ENCODE measurements around the gene USP54. TPM values are rescaled to one million over a fixed set of nuclear protein-coding genes. Genes with fewer than 3 reads are reported as not detected.

Gene USP54
- total RNA-seq, 4 donors from 2014 or later, result 54.0 to 83.5 (median 65.8) TPM

DNA sequence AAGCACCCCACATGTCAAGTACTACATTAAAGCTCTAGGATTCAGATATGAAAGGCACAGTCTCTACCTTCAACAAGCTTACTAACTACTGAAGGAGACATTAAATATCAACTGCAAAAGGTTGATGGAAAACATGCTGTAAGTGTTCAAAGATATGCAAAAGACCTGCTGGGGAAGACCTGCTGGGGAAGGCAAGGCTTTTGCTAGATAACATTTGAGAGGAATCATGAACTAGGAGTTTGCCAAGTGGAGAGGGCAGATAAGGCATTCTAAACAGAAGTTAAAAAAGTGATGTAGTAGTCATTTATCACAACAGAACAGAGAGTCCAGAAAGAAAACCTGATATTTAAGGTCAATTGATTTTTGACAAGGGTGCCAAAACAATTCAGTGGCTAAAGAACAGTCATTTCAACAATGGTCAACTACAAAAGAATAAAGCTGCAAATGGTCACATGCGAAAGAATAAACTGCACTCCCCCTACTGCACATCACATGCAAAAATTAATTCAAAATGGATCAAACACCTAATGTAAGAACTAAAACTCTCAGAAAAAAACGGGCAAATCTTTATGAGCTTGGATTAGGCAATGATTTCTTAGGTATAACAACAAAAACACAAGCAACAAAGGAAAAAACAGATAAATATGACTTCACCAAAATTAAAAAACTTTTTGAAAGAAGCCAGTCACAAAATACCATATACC is 134.8 kb downstream of the USP54 start:
- H3K4me3 ChIP-seq (ENCODE audit: low read depth, poor library complexity, severe bottlenecking), result no peak overlapping the region
- TF ChIP-seq POLR2A (IDR thresholded peaks at IDR 0.05), result no peak
- TF ChIP-seq, protein P1, sequence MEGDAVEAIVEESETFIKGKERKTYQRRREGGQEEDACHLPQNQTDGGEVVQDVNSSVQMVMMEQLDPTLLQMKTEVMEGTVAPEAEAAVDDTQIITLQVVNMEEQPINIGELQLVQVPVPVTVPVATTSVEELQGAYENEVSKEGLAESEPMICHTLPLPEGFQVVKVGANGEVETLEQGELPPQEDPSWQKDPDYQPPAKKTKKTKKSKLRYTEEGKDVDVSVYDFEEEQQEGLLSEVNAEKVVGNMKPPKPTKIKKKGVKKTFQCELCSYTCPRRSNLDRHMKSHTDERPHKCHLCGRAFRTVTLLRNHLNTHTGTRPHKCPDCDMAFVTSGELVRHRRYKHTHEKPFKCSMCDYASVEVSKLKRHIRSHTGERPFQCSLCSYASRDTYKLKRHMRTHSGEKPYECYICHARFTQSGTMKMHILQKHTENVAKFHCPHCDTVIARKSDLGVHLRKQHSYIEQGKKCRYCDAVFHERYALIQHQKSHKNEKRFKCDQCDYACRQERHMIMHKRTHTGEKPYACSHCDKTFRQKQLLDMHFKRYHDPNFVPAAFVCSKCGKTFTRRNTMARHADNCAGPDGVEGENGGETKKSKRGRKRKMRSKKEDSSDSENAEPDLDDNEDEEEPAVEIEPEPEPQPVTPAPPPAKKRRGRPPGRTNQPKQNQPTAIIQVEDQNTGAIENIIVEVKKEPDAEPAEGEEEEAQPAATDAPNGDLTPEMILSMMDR (IDR thresholded peaks at IDR 0.05), result no peak
- WGBS, 2 donors, result 89 to 98% methylated on average over 2 of the region's 2 CpGs
- intact Hi-C loops (cut with DNase I; ENCODE audit: low total_unique reads), result no loop called here
- no peak for DNase-seq (ENCODE audit: low spot score in 2 of 2)

DNA sequence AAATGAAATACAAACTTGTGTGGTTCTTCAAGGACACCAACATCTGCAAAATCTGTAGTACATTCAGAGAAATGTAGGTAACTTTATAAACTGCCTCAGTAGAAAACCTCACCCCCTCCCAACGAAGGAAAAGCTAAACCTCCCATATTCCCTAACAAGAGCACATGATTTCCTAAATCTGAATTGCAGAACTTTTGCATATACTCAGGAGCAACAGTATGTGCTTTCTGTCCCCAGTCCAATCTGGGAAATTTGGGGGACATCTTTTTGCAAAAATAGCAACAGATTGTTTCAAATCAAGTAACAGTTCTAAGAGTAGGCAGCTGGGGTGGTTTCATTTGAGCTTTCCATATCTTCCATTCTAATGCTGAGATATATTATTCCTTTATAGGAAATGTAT is 142.0 kb downstream of the USP54 start:
- 81 to 82% methylated on average over 1 of the region's 1 CpG for WGBS, 2 donors
- no peak for TF ChIP-seq POLR2A (IDR thresholded peaks at IDR 0.05)
- intact Hi-C loops (cut with DNase I; ENCODE audit: low total_unique reads), result no loop called here
- no peak for DNase-seq (ENCODE audit: low spot score in 2 of 2)
- no peak overlapping the region for H3K4me3 ChIP-seq (ENCODE audit: low read depth, poor library complexity, severe bottlenecking)

DNA sequence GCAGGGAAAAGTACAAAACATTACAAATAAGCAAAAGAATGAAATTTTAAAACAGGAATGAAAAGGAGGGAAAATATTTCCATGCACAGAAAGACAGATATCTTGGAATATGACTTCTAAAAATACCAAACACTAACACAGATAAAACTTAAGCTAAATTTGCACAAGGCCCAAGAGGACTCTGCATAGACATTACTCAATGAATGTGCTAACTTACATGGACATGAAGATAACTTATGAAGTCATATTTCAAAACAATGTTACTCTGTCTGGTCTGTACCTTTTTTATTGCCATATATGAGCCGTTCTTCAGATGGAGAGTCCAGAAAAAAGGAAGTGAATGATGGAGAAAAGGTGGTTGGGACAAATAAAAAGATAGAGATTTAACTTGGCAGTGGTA is 142.8 kb downstream of the USP54 start:
- 78 to 86% methylated on average over 1 of the region's 1 CpG for WGBS, 2 donors
- TF ChIP-seq, protein P1 (IDR thresholded peaks at IDR 0.05), result no peak
- TF ChIP-seq POLR2A (IDR thresholded peaks at IDR 0.05), result no peak
- intact Hi-C loops (cut with DNase I; ENCODE audit: low total_unique reads), result no loop called here
- H3K4me3 ChIP-seq (ENCODE audit: low read depth, poor library complexity, severe bottlenecking), result no peak overlapping the region
- no peak for DNase-seq (ENCODE audit: low spot score in 2 of 2)

Other genes starting within 250 kb of the USP54 start
- 1 to 10 TPM in 3 of 4 donors, under 1 TPM in 1; 0.94 to 7.0 (median 1.8) TPM for gene CFAP70, start 232.5 kb downstream of the USP54 start, total RNA-seq
- gene ANXA7, start 177.3 kb downstream of the USP54 start, total RNA-seq, result 100 to 1,000 TPM in 2 of 4 donors, 10 to 100 TPM in 2; 73.7 to 104 (median 98.8) TPM
- 1 to 10 TPM in 2 of 4 donors, under 1 TPM in 2; 0.38 to 2.2 (median 0.86) TPM for gene MSS51, start 157.8 kb downstream of the USP54 start, total RNA-seq
- 10 to 100 TPM; 19.8 to 25.1 (median 24.1) TPM for gene PPP3CB, start 95.3 kb downstream of the USP54 start, total RNA-seq
- 1 to 10 TPM in 1 of 4 donors, under 1 TPM in 2, not detected in 1; 0.27 to 1.4 (median 0.78) TPM for gene MYOZ1, start 50.1 kb upstream of the USP54 start, total RNA-seq
- not detected for gene SYNPO2L, start 64.7 kb upstream of the USP54 start, total RNA-seq
- 10 to 100 TPM in 1 of 4 donors, 1 to 10 TPM in 3; 3.0 to 11.2 (median 5.2) TPM for gene AGAP5, start 106.8 kb upstream of the USP54 start, total RNA-seq
- 10 to 100 TPM; 45.5 to 60.3 (median 58.1) TPM for gene SEC24C, start 153.0 kb upstream of the USP54 start, total RNA-seq
- gene CHCHD1, start 190.7 kb upstream of the USP54 start, total RNA-seq, result 10 to 100 TPM; 27.6 to 36.5 (median 34.2) TPM
- gene ZSWIM8, start 194.3 kb upstream of the USP54 start, total RNA-seq, result 100 to 1,000 TPM in 3 of 4 donors, 10 to 100 TPM in 1; 99.0 to 262 (median 108) TPM
- gene NDST2, start 220.3 kb upstream of the USP54 start, total RNA-seq, result 10 to 100 TPM; 16.7 to 41.5 (median 37.4) TPM

Measured in lower leg skin (tissue), 4 donors.